Islet of Langerhans (tissue), 1 donor: ENCODE measurements around the gene PHLDB3.

Source experiments
- FAIRE-seq: peaks from one replicate; lab custom pipeline; 2011; peaks lifted over from hg19 to GRCh38; lab: Jason Lieb, UNC

The PHLDB3 gene

GRCh38 chr19:43496960-43497359 lies 7.6 kb downstream of the PHLDB3 start:
- FAIRE-seq, result no peak

- FAIRE-seq, result no peak
Measured at GRCh38 chr19:43495082-43495481, 9.5 kb downstream of the PHLDB3 start.

GRCh38 chr19:43490759-43491158 lies 13.8 kb downstream of the PHLDB3 start:
- no peak for FAIRE-seq

GRCh38 chr19:43489979-43490599 lies 14.5 kb downstream of the PHLDB3 start:
- no peak for FAIRE-seq

GRCh38 chr19:43489310-43489709 lies 15.2 kb downstream of the PHLDB3 start:
- no peak for FAIRE-seq

- FAIRE-seq, result no peak
Measured at GRCh38 chr19:43488179-43488578, 16.4 kb downstream of the PHLDB3 start.

GRCh38 chr19:43486412-43486811 lies 18.1 kb downstream of the PHLDB3 start:
- no peak for FAIRE-seq

- no peak for FAIRE-seq
Measured at GRCh38 chr19:43485951-43486350, 18.6 kb downstream of the PHLDB3 start.

- FAIRE-seq, result no peak
Measured at GRCh38 chr19:43483281-43483680, 21.3 kb downstream of the PHLDB3 start.

GRCh38 chr19:43482193-43482592 lies 22.4 kb downstream of the PHLDB3 start:
- FAIRE-seq, result no peak

GRCh38 chr19:43481701-43482100 lies 22.8 kb downstream of the PHLDB3 start:
- no peak for FAIRE-seq

- FAIRE-seq, result no peak
Measured at GRCh38 chr19:43480574-43480973, 24.0 kb downstream of the PHLDB3 start.

- FAIRE-seq, result no peak
Measured at GRCh38 chr19:43479961-43480561, 24.5 kb downstream of the PHLDB3 start.

- no peak for FAIRE-seq
Measured at GRCh38 chr19:43479226-43479625, 25.3 kb downstream of the PHLDB3 start.

GRCh38 chr19:43478323-43478722 lies 26.2 kb downstream of the PHLDB3 start:
- FAIRE-seq, result no peak

GRCh38 chr19:43476606-43477005 lies 27.9 kb downstream of the PHLDB3 start:
- FAIRE-seq, result no peak

- FAIRE-seq, result no peak
Measured at GRCh38 chr19:43474986-43475705, 29.4 kb downstream of the PHLDB3 start.

- FAIRE-seq, result no peak
Measured at GRCh38 chr19:43474487-43474886, 30.1 kb downstream of the PHLDB3 start.

GRCh38 chr19:43471091-43471490 lies 33.5 kb downstream of the PHLDB3 start:
- FAIRE-seq, result no peak

- no peak for FAIRE-seq
Measured at GRCh38 chr19:43470288-43470687, 34.3 kb downstream of the PHLDB3 start.

GRCh38 chr19:43469160-43469480 lies 35.4 kb downstream of the PHLDB3 start:
- FAIRE-seq, result no peak

GRCh38 chr19:43468354-43469159 lies 36.0 kb downstream of the PHLDB3 start:
- no peak for FAIRE-seq

- FAIRE-seq, result no peak
Measured at GRCh38 chr19:43467730-43468129, 36.8 kb downstream of the PHLDB3 start.
